IMR-90 (cell line): ENCODE measurements around the gene ACAN.

ENCODE experiments used
- CEBPB ChIP-seq: IDR thresholded peaks from 2 replicates; pipeline ENCODE4 v1.6.1; 2012; ENCODE audit warnings: low read depth, low read length, improper control_type of control experiment
- CHD1 ChIP-seq: IDR thresholded peaks from 2 replicates; pipeline ENCODE4 v1.6.1; 2012; ENCODE audit warnings: low read depth, low read length, improper control_type of control experiment
- CTCF ChIP-seq: conservative IDR thresholded peaks from 2 replicates; pipeline ENCODE4 v1.5.1; 2012; ENCODE audit warnings: mild to moderate bottlenecking, low read depth, low read length, improper control_type of control experiment
- FOS ChIP-seq: fragments of 150-350 bp; IDR thresholded peaks from 2 replicates; pipeline ENCODE4 v1.6.1; 2016; ENCODE audit warnings: low read depth, low read length
- POLR2A ChIP-seq: IDR thresholded peaks from 2 replicates; pipeline ENCODE4 v1.6.1; 2012; ENCODE audit warnings: mild to moderate bottlenecking, low read depth, low read length
- RCOR1 ChIP-seq: IDR thresholded peaks from 2 replicates; pipeline ENCODE4 v1.6.1; 2012; ENCODE audit warnings: mild to moderate bottlenecking, low read length, improper control_type of control experiment; ENCODE audit not compliant: insufficient replicate concordance
- RFX5 ChIP-seq: IDR thresholded peaks from 2 replicates; pipeline ENCODE4 v1.8.0; 2012; ENCODE audit warnings: low read depth, mild to moderate bottlenecking, low read length, moderate library complexity

GRCh38 chr15:88871313-88871712 lies 68.1 kb downstream of the ACAN start:
- TF ChIP-seq CTCF (no peak), POLR2A (no peak), CHD1 (no peak), RCOR1 (no peak), RFX5 (no peak), FOS (no peak), CEBPB (no peak)
